ENCODE data around the gene USP5.

- TF ChIP-seq CTCF (IDR thresholded peaks at IDR 0.05) (no peak), POLR2A (IDR thresholded peaks at IDR 0.05) (no peak)
Measured at GRCh38 chr12:6883683-6884082, 31.7 kb downstream of the USP5 start.

Data from testis (tissue), 2 donors.